ENCODE data around the gene SHC2. TPM values are rescaled to one million over a fixed set of nuclear protein-coding genes. Genes with fewer than 3 reads are reported as not detected.
"Not testable (repeated sequence)": the region's sequence is repeated elsewhere in the genome, so short reads cannot be mapped to it uniquely, and the experiment has no call there.

The SHC2 gene
- total RNA-seq, 1 donor from 2014 or later: 2.1 TPM

DNA sequence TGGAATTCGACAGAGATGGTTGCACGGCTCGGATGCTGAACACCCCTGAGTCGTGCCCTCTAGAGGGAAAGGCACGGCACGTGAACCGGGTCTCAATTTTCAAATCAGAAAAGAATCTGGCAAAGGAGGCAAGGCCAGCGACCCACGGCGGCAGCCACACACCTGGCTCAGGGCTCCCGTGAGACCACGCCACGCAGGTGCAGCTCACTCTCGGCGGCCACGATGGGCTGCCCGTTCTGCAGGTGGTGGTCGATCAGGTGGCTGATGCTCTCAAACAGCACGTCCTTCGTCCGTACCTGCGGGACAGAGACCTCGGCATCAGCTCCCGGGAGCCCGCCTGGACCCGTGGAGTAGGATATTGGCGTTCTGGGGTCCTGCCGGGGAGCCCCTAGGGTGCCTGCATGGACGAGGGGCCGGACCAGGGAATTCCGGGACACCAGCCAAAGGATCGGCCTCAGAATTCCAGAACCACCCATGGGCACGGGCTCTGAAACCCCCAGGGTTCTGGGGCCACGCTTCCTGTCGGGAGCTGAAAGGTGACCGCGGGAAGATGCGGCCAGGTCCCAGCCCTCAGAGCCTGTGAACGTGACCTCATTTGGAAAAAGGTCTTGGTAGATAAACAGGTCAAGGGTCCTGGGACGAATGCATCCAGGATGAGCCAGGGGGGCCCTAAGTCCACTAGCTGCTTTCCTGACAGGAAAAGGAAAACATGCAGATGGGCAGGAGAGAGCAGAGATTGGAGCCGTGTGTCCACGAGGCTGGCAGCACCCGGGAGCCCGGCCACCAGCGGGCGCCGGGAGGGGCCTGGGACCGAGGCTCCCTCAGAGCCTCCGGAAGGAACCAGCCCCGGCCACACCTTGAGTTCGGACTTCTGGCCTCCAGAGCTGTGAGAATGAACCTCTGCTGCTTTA is 41.8 kb downstream of the SHC2 start:
- no peak for DNase-seq (ENCODE audit: low read depth)
- H3K4me3 ChIP-seq (ENCODE audit: low read depth, low read length): no peak overlapping the region
- TF ChIP-seq, protein P1, sequence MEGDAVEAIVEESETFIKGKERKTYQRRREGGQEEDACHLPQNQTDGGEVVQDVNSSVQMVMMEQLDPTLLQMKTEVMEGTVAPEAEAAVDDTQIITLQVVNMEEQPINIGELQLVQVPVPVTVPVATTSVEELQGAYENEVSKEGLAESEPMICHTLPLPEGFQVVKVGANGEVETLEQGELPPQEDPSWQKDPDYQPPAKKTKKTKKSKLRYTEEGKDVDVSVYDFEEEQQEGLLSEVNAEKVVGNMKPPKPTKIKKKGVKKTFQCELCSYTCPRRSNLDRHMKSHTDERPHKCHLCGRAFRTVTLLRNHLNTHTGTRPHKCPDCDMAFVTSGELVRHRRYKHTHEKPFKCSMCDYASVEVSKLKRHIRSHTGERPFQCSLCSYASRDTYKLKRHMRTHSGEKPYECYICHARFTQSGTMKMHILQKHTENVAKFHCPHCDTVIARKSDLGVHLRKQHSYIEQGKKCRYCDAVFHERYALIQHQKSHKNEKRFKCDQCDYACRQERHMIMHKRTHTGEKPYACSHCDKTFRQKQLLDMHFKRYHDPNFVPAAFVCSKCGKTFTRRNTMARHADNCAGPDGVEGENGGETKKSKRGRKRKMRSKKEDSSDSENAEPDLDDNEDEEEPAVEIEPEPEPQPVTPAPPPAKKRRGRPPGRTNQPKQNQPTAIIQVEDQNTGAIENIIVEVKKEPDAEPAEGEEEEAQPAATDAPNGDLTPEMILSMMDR (conservative IDR thresholded peaks at IDR 0.05; ENCODE audit: low read depth, low read length): no peak

DNA sequence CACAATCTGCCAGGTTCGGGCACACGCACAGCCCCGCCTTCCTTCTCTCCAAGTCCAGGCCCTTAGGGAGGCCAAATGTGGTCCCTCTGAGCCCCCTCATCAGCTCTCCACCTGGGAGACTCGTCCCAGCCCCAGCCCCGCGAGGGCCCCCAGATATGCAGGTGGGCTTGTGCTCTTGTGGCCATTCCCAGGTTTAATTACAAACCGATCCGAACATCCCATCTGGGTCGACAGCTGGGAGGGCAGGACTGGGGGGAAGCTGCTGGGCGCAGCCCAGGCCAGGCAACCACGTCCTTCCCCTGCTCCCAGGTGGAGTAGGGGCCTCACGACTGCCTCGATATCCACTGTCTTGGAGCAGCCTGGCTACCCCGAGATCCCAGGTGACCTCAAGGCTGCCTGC is 44.4 kb downstream of the SHC2 start:
- H3K4me3 ChIP-seq (ENCODE audit: low read depth, low read length): no peak overlapping the region
- DNase-seq (ENCODE audit: low read depth): no peak
- TF ChIP-seq, protein P1 (conservative IDR thresholded peaks at IDR 0.05; ENCODE audit: low read depth, low read length): no peak

DNA sequence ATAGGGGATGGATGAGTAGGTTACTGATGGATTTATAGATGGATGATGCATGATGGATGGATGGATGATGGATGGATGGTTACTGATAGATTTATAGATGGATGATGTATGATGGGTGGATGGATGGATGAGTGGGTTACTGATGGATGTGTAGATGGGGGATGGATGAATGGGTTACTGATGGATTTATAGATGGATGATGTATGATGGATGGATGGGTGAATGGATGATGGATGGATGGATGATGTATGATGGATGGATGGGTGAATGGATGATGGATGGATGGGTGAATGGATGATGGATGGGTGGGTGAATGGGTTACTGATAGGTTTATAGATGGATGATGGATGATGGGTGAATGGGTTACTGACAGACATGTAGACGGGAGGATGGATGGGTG is 45.5 kb downstream of the SHC2 start:
- H3K4me3 ChIP-seq (ENCODE audit: low read depth, low read length): no peak overlapping the region
- TF ChIP-seq, protein P1 (conservative IDR thresholded peaks at IDR 0.05; ENCODE audit: low read depth, low read length): no peak
- DNase-seq (ENCODE audit: low read depth): no peak

DNA sequence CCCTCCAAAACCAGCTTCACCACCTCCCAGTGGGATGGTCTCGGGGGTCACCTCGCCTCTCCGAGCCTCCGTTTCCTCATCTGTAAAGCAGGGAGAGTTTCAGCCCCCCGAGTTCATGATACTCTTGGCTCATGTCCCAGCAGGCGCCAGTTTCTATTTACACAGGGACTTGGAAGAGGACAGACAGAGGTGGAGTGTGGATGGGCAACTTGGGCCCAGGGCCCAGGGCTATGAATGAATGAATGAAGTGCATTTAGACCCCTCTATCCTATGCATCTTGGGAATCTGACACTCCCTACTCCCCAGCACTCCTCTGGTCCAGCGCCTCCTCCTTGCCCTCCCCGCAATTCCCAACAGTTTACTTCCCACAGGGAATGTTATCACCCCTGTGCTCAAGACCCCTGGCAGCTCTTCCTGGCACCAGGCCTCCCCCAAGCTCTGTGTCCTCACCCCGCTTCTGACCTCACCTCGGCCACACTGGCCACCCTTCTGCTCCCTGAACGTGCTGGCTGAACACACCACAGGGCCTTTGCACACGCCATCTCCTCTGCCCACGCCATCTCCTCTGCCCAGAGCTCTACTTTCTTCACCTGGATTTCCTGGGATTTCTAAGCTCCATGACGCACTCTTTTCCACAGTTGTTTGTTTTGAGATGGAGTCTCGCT is 46.9 kb downstream of the SHC2 start:
- TF ChIP-seq, protein P1 (conservative IDR thresholded peaks at IDR 0.05; ENCODE audit: low read depth, low read length): no peak
- H3K4me3 ChIP-seq (ENCODE audit: low read depth, low read length): no peak overlapping the region
- no peak for DNase-seq (ENCODE audit: low read depth)

DNA sequence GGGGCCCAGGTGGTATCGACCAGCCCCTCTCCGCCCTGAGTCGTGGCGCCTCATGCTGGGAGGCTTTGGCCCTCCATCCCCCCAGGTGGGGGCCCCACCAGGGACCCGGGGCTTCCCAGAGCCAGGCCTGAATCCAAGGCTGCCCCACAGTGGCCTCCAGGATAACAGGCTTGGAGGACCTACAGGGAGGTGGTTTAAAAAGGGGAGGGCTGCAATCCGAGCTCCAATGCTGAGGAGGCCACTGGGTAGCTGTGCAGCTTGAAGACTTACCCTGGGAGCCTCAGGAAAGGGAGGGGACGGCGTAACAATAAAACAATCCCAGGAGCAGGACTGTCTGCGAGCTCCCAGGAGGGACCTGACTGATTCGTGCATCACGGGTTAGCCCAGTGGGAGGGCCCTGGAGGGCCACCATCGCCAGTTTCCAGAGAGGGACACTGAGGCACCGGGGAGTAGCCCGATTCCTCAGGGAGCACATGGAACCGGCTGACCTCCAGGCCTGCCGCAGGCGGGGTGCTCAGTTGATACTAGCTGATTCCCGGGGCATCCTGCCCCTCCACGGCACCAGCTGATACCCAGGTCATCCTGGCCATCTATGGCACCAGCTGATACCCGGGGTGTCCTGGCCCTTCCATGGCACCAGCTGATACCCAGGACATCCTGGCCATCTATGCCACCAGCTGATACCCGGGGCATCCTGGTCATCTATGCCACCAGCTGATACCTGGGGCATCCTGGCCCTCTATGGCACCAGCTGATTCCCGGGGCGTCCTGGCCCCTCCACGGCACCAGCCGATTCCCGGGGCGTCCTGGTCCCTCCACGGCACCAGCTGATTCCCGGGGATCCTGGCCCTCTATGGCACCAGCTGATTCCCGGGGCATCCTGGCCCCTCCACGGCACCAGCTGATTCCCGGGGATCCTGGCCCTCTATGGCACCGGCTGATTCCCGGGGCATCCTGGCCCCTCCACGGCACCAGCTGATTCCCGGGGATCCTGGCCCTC is 48.2 kb downstream of the SHC2 start:
- DNase-seq (ENCODE audit: low read depth): no peak
- TF ChIP-seq, protein P1 (conservative IDR thresholded peaks at IDR 0.05; ENCODE audit: low read depth, low read length): no peak
- H3K4me3 ChIP-seq (ENCODE audit: low read depth, low read length): no peak overlapping the region

DNA sequence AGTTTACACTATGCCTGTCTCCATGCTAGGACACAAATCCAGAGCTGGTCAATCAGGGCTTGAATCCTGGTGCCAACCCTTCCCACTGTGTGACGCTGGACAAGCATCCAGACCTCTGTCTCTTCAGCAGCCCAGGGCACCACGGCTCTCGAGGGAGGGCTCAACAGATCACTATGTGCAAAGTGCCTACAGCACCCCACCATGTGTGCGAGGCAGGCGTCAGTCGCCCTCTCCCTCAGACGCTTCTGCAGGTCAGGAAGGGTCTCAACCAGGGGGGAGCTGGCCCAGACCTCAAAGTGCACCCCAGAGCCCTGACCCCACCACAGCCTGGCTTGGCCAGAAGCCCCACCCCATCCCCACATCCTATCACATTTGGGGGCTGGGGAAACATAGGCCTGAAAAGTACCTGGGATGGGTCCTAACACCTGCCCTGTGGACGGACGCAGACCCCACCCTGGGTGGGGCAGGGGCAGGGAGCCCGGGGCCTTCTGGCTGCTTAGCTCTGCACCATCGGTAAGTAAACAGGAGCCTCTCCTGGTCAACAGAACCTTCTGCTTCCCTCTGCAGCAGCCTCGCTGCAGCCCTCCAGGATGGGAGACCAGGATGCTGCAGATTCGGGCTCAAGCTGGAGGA is 49.0 kb downstream of the SHC2 start:
- H3K4me3 ChIP-seq (ENCODE audit: low read depth, low read length): no peak overlapping the region
- no peak for DNase-seq (ENCODE audit: low read depth)
- TF ChIP-seq, protein P1 (conservative IDR thresholded peaks at IDR 0.05; ENCODE audit: low read depth, low read length): no peak

DNA sequence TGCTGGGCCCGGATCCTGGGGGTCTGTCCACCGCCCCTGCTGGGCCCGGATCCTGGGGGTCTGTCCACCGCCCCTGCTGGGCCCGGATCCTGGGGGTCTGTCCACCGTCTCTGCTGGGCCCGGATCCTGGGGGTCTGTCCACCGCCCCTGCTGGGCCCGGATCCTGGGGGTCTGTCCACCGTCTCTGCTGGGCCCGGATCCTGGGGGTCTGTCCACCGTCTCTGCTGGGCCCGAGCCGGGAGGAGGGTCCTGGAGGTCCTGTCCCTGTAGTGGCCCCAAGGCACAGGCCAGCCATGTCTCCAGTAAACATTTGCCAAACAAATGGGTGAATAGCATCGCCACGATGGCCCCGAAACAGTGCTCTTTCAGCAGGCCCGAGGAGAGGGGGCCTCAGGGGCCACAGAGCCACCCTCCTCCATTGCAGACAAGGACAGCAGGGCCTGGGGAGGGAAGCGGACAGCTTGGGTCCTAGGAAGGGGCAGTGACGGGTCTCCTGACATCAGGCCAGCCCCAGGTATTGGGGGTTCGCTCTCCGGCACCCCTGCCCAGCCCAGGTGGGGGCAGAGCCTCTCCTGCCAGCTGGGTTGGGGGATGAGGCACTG is 49.6 kb downstream of the SHC2 start:
- not testable (repeated sequence) for DNase-seq (ENCODE audit: low read depth); H3K4me3 ChIP-seq (ENCODE audit: low read depth, low read length)

Measured in epithelial cell of proximal tubule (primary cell).